Measurements from ENCODE around the gene METTL13. TPM values are rescaled to one million over a fixed set of nuclear protein-coding genes. Genes with fewer than 3 reads are reported as not detected.

METTL13 gene
- polyA plus RNA-seq: 44.6 to 54.0 TPM (median 46.0 TPM) in 3 replicates
- 15.9 TPM for polyA plus RNA-seq (2011; ENCODE audit: low read depth)
- polyA plus RNA-seq (2011; cell fraction: cytosol; rRNA removed): 40.5 and 48.9 TPM in 2 replicates
- 75.0 and 77.2 TPM in 2 replicates for polyA plus RNA-seq (2011; cell fraction: nucleus; rRNA removed)
- 27.3 and 40.6 TPM in 2 replicates for polyA plus RNA-seq (2012; ENCODE audit: low replicate concordance)
- polyA minus RNA-seq: 43.6 to 62.2 TPM (median 51.1 TPM) in 3 replicates
- polyA minus RNA-seq (2011; cell fraction: cytosol; rRNA and poly(A)+ RNA removed): 31.8 TPM
- 30.0 and 38.9 TPM in 2 replicates for polyA minus RNA-seq (2011; cell fraction: nucleus; rRNA and poly(A)+ RNA removed)

GRCh38 chr1:171781176-171781875 is at the start of gene METTL13:
Gene METTL13 (plus strand): TSS chr1:171781660. CDS start chr1:171781968, 308 bp downstream.
- DNase-seq (ENCODE audit: low read depth, low spot score) (peak; percentile 80), FAIRE-seq (peak; percentile 78)
- peaks cover 17% of the 10 kb centered on the region for H3K4me1 ChIP-seq (ENCODE audit: control insufficient read depth, extremely low read depth, insufficient read depth, low read length)
- H3K9me3 ChIP-seq (ENCODE audit: control insufficient read depth, low read depth, low read length): no peaks in the 10 kb centered on the region
- H3K4me2 ChIP-seq (ENCODE audit: control insufficient read depth, extremely low read depth, insufficient read depth, low read depth, low read length): peak within 1 kb of the TSS; percentile 92
- H3K79me2 ChIP-seq (ENCODE audit: control insufficient read depth, insufficient read depth, low read length): peaks cover 45% of the 10 kb centered on the region
- peak within 1 kb of the TSS; percentile 91 for H2AFZ ChIP-seq (ENCODE audit: control insufficient read depth, low read length)
- dilution Hi-C loops (cut with MboI; ENCODE audit: extremely low pct_ligation_motif_present, low sequenced_read_pairs): no loop called here
- H3K9me1 ChIP-seq (ENCODE audit: control insufficient read depth, extremely low read depth, insufficient read depth, low read length): no peaks in the 10 kb centered on the region
- H3K27ac ChIP-seq (ENCODE audit: control insufficient read depth, insufficient read depth, low read length): peak within 1 kb of the TSS; percentile 94
- H3K27me3 ChIP-seq (ENCODE audit: control insufficient read depth, extremely low read depth, insufficient read depth, low read length): no peaks in the 10 kb centered on the region
- H4K20me1 ChIP-seq (ENCODE audit: control insufficient read depth, extremely low read depth, insufficient read depth, low read length): no peaks in the 10 kb centered on the region
- TF ChIP-seq EZH2 (IDR thresholded peaks at IDR 0.05; ENCODE audit: low read length): no peak
- TF ChIP-seq CTCF (optimal IDR thresholded peaks at IDR 0.05 in 1 of 3, IDR thresholded peaks at IDR 0.05 in 1 of 3, conservative IDR thresholded peaks at IDR 0.05 in 1 of 3; ENCODE audit: extremely low read depth in 1 of 3, insufficient read depth in 2 of 3, low read length in 3 of 3): no peak
- peaks cover 12 to 24% of the 10 kb centered on the region in 2 experiments for H3K36me3 ChIP-seq (ENCODE audit: control insufficient read depth in 2 of 2, extremely low read depth in 1 of 2, insufficient read depth in 2 of 2, low read length in 2 of 2)
- H3K4me3 ChIP-seq (ENCODE audit: control insufficient read depth in 2 of 3, extremely low read depth in 1 of 3, insufficient read depth in 2 of 3, low read depth in 1 of 3, low read length in 3 of 3): peak within 1 kb of the TSS; percentile 80 to 96 (median 91)
- peak within 1 kb of the TSS; percentile 91 for H3K9ac ChIP-seq (ENCODE audit: control insufficient read depth, extremely low read depth, insufficient read depth, low read length)

GRCh38 chr1:171736196-171736595 is 45.3 kb upstream of the METTL13 start:
- Histone ChIP-seq H3K36me3 (ENCODE audit: control insufficient read depth in 2 of 2, extremely low read depth in 1 of 2, insufficient read depth in 2 of 2, low read length in 2 of 2) (peaks cover 2 to 8% of the 10 kb centered on the region in 2 experiments), H3K4me2 (ENCODE audit: control insufficient read depth, extremely low read depth, insufficient read depth, low read depth, low read length) (no peak overlapping the region), H3K27me3 (ENCODE audit: control insufficient read depth, extremely low read depth, insufficient read depth, low read length) (no peaks in the 10 kb centered on the region), H3K27ac (ENCODE audit: control insufficient read depth, insufficient read depth, low read length) (no peak overlapping the region), H3K79me2 (ENCODE audit: control insufficient read depth, insufficient read depth, low read length) (peaks cover 26% of the 10 kb centered on the region), H2AFZ (ENCODE audit: control insufficient read depth, low read length) (no peak overlapping the region), H3K9me3 (ENCODE audit: control insufficient read depth, low read depth, low read length) (no peaks in the 10 kb centered on the region), H3K9ac (ENCODE audit: control insufficient read depth, extremely low read depth, insufficient read depth, low read length) (no peak overlapping the region), H4K20me1 (ENCODE audit: control insufficient read depth, extremely low read depth, insufficient read depth, low read length) (no peaks in the 10 kb centered on the region), H3K4me1 (ENCODE audit: control insufficient read depth, extremely low read depth, insufficient read depth, low read length) (peaks cover 22% of the 10 kb centered on the region), H3K9me1 (ENCODE audit: control insufficient read depth, extremely low read depth, insufficient read depth, low read length) (no peaks in the 10 kb centered on the region), H3K4me3 (ENCODE audit: control insufficient read depth in 2 of 3, extremely low read depth in 1 of 3, insufficient read depth in 2 of 3, low read depth in 1 of 3, low read length in 3 of 3) (no peak overlapping the region)
- FAIRE-seq (no peak), DNase-seq (ENCODE audit: low read depth, low spot score) (no peak)
- dilution Hi-C loops (cut with MboI; ENCODE audit: extremely low pct_ligation_motif_present, low sequenced_read_pairs): no loop called here
- TF ChIP-seq CTCF (optimal IDR thresholded peaks at IDR 0.05 in 1 of 3, IDR thresholded peaks at IDR 0.05 in 1 of 3, conservative IDR thresholded peaks at IDR 0.05 in 1 of 3; ENCODE audit: extremely low read depth in 1 of 3, insufficient read depth in 2 of 3, low read length in 3 of 3): no peak
- no peak for TF ChIP-seq EZH2 (IDR thresholded peaks at IDR 0.05; ENCODE audit: low read length)
